HCT116 (cell line): Measurements from ENCODE around the gene IGF2.

Experiments used
- CEBPB ChIP-seq: IDR thresholded peaks from 2 replicates; pipeline ENCODE4 v1.6.1; 2012; ENCODE audit warnings: low read depth
- CTCF ChIP-seq, 3 experiments: fragments of 200-600 bp in 1 of 3; sonication (generic) in 1 of 3; IDR thresholded peaks in 2 of 3; conservative IDR thresholded peaks in 1 of 3; 2 replicates each; pipeline ENCODE4 v1.5.1; 2012 to 2017; ENCODE audit warnings: low read depth in 2 of 3, low read length in 2 of 3, antibody characterized with exemption in 1 of 3, borderline replicate concordance in 1 of 3, control low read depth in 1 of 3, mild to moderate bottlenecking in 1 of 3, mixed read lengths in 1 of 3, mixed run types in 1 of 3, moderate library complexity in 1 of 3; ENCODE audit not compliant: insufficient read depth in 1 of 3
- ELF1 ChIP-seq: IDR thresholded peaks from 2 replicates; pipeline ENCODE4 v1.6.1; 2012; ENCODE audit warnings: low read depth, borderline replicate concordance
- JUND ChIP-seq: IDR thresholded peaks from 2 replicates; pipeline ENCODE4 v1.6.1; 2012
- POLR2A ChIP-seq: IDR thresholded peaks from 2 replicates; pipeline ENCODE4 v1.7.0; 2011; ENCODE audit warnings: borderline replicate concordance; ENCODE audit not compliant: insufficient read depth, insufficient read length; ENCODE audit errors: extremely low read depth
- RAD21 ChIP-seq: IDR thresholded peaks from 2 replicates; pipeline ENCODE4 v1.6.1; 2012; ENCODE audit warnings: low read depth, mild to moderate bottlenecking
- ZNF274 ChIP-seq: fragments of 200-500 bp; sonication (Bioruptor generic); IDR thresholded peaks from 2 replicates; pipeline ENCODE4 v1.6.1; 2014; ENCODE audit warnings: mild to moderate bottlenecking, low read depth, low read length, inconsistent platforms

- TF ChIP-seq POLR2A (no peak), ELF1 (no peak), CTCF (IDR thresholded peaks at IDR 0.05 in 2 of 3, conservative IDR thresholded peaks at IDR 0.05 in 1 of 3; ENCODE audit: borderline replicate concordance in 1 of 3, insufficient read depth in 1 of 3, low read depth in 2 of 3, low read length in 2 of 3) (no peak), CEBPB (no peak), JUND (no peak), ZNF274 (no peak), RAD21 (no peak)
These were observed 42.9 kb upstream of the IGF2 start for GRCh38 chr11:2182075-2182474.
